Prostate gland (tissue), 2 donors: Measurements from ENCODE around the gene DENND4B. TPM values are rescaled to one million over a fixed set of nuclear protein-coding genes. Genes with fewer than 3 reads are reported as not detected.

Experiments
- DNase-seq: peaks from one replicate; pipeline ENCODE4 v3.0.0-alpha.2; 2019; ENCODE audit warnings: low spot score
- H3K27ac ChIP-seq, 2 donors: fragments of 200-600 bp; sonication (generic); 2 replicates each; pipeline ENCODE4 v1.5.1; 2017 to 2019
- H3K27me3 ChIP-seq: fragments of 200-600 bp; sonication (generic); replicated peaks from 2 replicates; pipeline ENCODE4 v1.5.1; 2019; ENCODE audit not compliant: insufficient read depth
- H3K36me3 ChIP-seq, 2 donors: fragments of 200-600 bp; sonication (generic); 1 replicate in 1 of 2; 2 replicates in 1 of 2; pipeline versions ENCODE4 v1.5.1 to v1.8.1; 2017 to 2019
- H3K4me1 ChIP-seq: fragments of 200-600 bp; sonication (generic); replicated peaks from 2 replicates; pipeline ENCODE4 v1.5.1; 2019
- H3K4me3 ChIP-seq, 2 donors: fragments of 200-600 bp; sonication (generic); 2 replicates each; pipeline ENCODE4 v1.5.1; 2017 to 2019
- H3K9me3 ChIP-seq: fragments of 200-600 bp; sonication (generic); 2 replicates; pipeline ENCODE4 v1.5.1; 2017
- CTCF ChIP-seq, 4 experiments: fragments of 200-600 bp in 2 of 4; fragments of 450-650 bp in 2 of 4; sonication (generic) in 2 of 4; IDR thresholded peaks; 1 replicate in 3 of 4; 2 replicates in 1 of 4; pipeline ENCODE4 v1.5.1; 2016 to 2019; ENCODE audit warnings: antibody characterized with exemption in 4 of 4, mild to moderate bottlenecking in 2 of 4, moderate library complexity in 2 of 4
- POLR2A ChIP-seq: fragments of 450-650 bp; IDR thresholded peaks from one replicate; pipeline ENCODE4 v1.6.1; 2016; ENCODE audit warnings: antibody characterized with exemption, mild to moderate bottlenecking
- POLR2AphosphoS5 ChIP-seq: sonication (generic); formaldehyde crosslinking; IDR thresholded peaks from one replicate; pipeline ENCODE4 v1.6.1; 2017; ENCODE audit warnings: antibody characterized with exemption
- WGBS: methylation state at CpG from one replicate; pipeline ENCODE4 v1.1.5; 2018; 5-methylcytosine and 5-hydroxymethylcytosine counted together
- intact Hi-C: fragments of 100-400 bp; cut with DNase I; formaldehyde crosslinking; loops from one replicate; pipeline ENCODE4 v1.14.2; 2022
- total RNA-seq, 2 donors: library from RNA; depleted of rRNA; stranded (reverse); fragments of >200 nt; gene quantifications; one replicate each; pipeline ENCODE4 v1.1.0, GENCODE V29; 2016

DENND4B gene
- total RNA-seq, 2 donors from 2014 or later, result 18.1 to 28.3 TPM

GRCh38 chr1:153963030-153963849 is 16.7 kb upstream of the DENND4B start, which contains the start of gene SLC39A1:
TSS of gene SLC39A1 (minus strand) at chr1:153963537. CDS start at chr1:153962715, 822 bp downstream.
- Histone ChIP-seq H3K4me1 (peaks cover 4% of the 10 kb centered on the region), H3K36me3 (no peaks in the 10 kb centered on the region), H3K4me3 (peak within 1 kb of the TSS; percentile 61 to 78), H3K27ac (peak within 1 kb of the TSS; percentile 95 to 97), H3K9me3 (no peaks in the 10 kb centered on the region), H3K27me3 (no peaks in the 10 kb centered on the region)
- under 1% methylated on average over 48 of the region's 54 CpGs for WGBS
- peak; percentile 99 for DNase-seq
- no peak for TF ChIP-seq CTCF (IDR thresholded peaks at IDR 0.05)
- TF ChIP-seq POLR2AphosphoS5, result peak; percentile 95
- peak; percentile 83 for TF ChIP-seq POLR2A
- intact Hi-C loops, result no loop called here

- WGBS, result 36% methylated on average over 13 of the region's 16 CpGs
- Histone ChIP-seq H3K27me3 (no peaks in the 10 kb centered on the region), H3K4me3 (peak overlapping the region; percentile 61 to 78), H3K9me3 (no peaks in the 10 kb centered on the region), H3K4me1 (peaks cover 4% of the 10 kb centered on the region), H3K36me3 (no peaks in the 10 kb centered on the region), H3K27ac (peak overlapping the region; percentile 95 to 97)
- TF ChIP-seq POLR2AphosphoS5, result peak; percentile 50
- TF ChIP-seq POLR2A, result no peak
- peak; percentile 59 for DNase-seq
- intact Hi-C loops, result no loop called here
These were observed 15.8 kb upstream of the DENND4B start for GRCh38 chr1:153962088-153963029.

- H3K4me1 ChIP-seq, result peaks cover 4% of the 10 kb centered on the region
- H3K9me3 ChIP-seq, result no peaks in the 10 kb centered on the region
- H3K27ac ChIP-seq, result peak overlapping the region; percentile 95 to 97
- no peak for TF ChIP-seq POLR2AphosphoS5
- no peaks in the 10 kb centered on the region for H3K36me3 ChIP-seq
- WGBS, result 75% methylated on average over 4 of the region's 4 CpGs
- DNase-seq, result no peak
- intact Hi-C loops, result no loop called here
- no peaks in the 10 kb centered on the region for H3K27me3 ChIP-seq
- H3K4me3 ChIP-seq, result no peak overlapping the region
These were observed 14.9 kb upstream of the DENND4B start for GRCh38 chr1:153961421-153961820.

- 94% methylated on average over 11 of the region's 11 CpGs for WGBS
- H3K4me3 ChIP-seq, result no peak overlapping the region
- H3K4me1 ChIP-seq, result no peaks in the 10 kb centered on the region
- DNase-seq, result no peak
- no peaks in the 10 kb centered on the region for H3K9me3 ChIP-seq
- peak overlapping the region in 1 of 2 donors; percentile 97 for H3K27ac ChIP-seq
- no peaks in the 10 kb centered on the region for H3K27me3 ChIP-seq
- TF ChIP-seq POLR2A (no peak), POLR2AphosphoS5 (no peak), CTCF (IDR thresholded peaks at IDR 0.05) (no peak)
- intact Hi-C loops, result no loop called here
- no peaks in the 10 kb centered on the region for H3K36me3 ChIP-seq
These were observed 13.7 kb upstream of the DENND4B start for GRCh38 chr1:153960206-153960605.

GRCh38 chr1:153959454-153959853 is 12.9 kb upstream of the DENND4B start:
- TF ChIP-seq POLR2A (no peak), CTCF (IDR thresholded peaks at IDR 0.05) (no peak), POLR2AphosphoS5 (no peak)
- H3K4me3 ChIP-seq, result no peak overlapping the region
- intact Hi-C loops, result no loop called here
- H3K9me3 ChIP-seq, result no peaks in the 10 kb centered on the region
- H3K27me3 ChIP-seq, result no peaks in the 10 kb centered on the region
- H3K4me1 ChIP-seq, result no peaks in the 10 kb centered on the region
- DNase-seq, result no peak
- WGBS, result 51% methylated on average over 3 of the region's 3 CpGs
- no peaks in the 10 kb centered on the region for H3K36me3 ChIP-seq
- H3K27ac ChIP-seq, result peak overlapping the region; percentile 96 to 97
